Muscle of leg (tissue), 11 donors: ENCODE measurements around the gene CDK5RAP2. TPM values are rescaled to one million over a fixed set of nuclear protein-coding genes. Genes with fewer than 3 reads are reported as not detected.
"Not testable (repeated sequence)": the region's sequence is repeated elsewhere in the genome, so short reads cannot be mapped to it uniquely, and the experiment has no call there.

Experiments used
- DNase-seq: peaks from one replicate; pipeline ENCODE4 v3.0.0; 2013
- H3K27ac ChIP-seq: one replicate; pipeline ENCODE4 v1.5.1; 2013; ENCODE audit warnings: mild to moderate bottlenecking, low read length, control low read depth
- H3K27me3 ChIP-seq: one replicate; pipeline ENCODE4 v1.6.1; 2013; ENCODE audit warnings: low read length; ENCODE audit not compliant: control insufficient read depth, insufficient read depth
- H3K36me3 ChIP-seq: one replicate; pipeline ENCODE4 v1.6.1; 2013; ENCODE audit warnings: low read length; ENCODE audit not compliant: control insufficient read depth, insufficient read depth
- H3K4me1 ChIP-seq: one replicate; pipeline ENCODE4 v1.6.1; 2013; ENCODE audit warnings: low read length; ENCODE audit not compliant: control insufficient read depth, insufficient read depth
- H3K4me3 ChIP-seq: one replicate; pipeline ENCODE4 v1.5.1; 2013; ENCODE audit warnings: low read length, control low read depth
- H3K9me3 ChIP-seq: replicated peaks from 2 replicates; pipeline ENCODE4 v1.6.1; 2013; ENCODE audit warnings: low read depth, low read length; ENCODE audit not compliant: control insufficient read depth
- WGBS: methylation state at CpG from one replicate; pipeline ENCODE4 v1.1.5; 2013; ENCODE audit warnings: missing lambda C conversion rate; ENCODE audit not compliant: insufficient coverage; 5-methylcytosine and 5-hydroxymethylcytosine counted together
- polyA plus RNA-seq, 8 donors: library from polyadenylated mRNA; unstranded; fragments of 120-200 nt; gene quantifications; one replicate each; pipeline versions ENCODE4 v1.2.1 to v1.2.3, GENCODE V29; 2013; ENCODE audit warnings: inconsistent platforms in 1 of 8, low replicate concordance in 1 of 8; ENCODE audit not compliant: insufficient read length in 8 of 8, insufficient read depth in 1 of 8
- total RNA-seq: library from RNA; stranded (reverse); fragments of 120-200 nt; gene quantifications from one replicate; pipeline ENCODE4 v1.2.4, GENCODE V29; 2013

Gene CDK5RAP2
- total and polyA plus RNA-seq, 9 donors = 36.8 to 55.1 (median 44.5) TPM

GRCh38 chr9:120478208-120478607 is 101.8 kb downstream of the CDK5RAP2 start:
- WGBS = 91% methylated on average over 4 of the region's 6 CpGs
- Histone ChIP-seq H3K9me3 (no peaks in the 10 kb centered on the region), H3K4me3 (no peak overlapping the region), H3K27ac (no peak overlapping the region), H3K27me3 (no peaks in the 10 kb centered on the region), H3K36me3 (peaks cover 37% of the 10 kb centered on the region), H3K4me1 (no peaks in the 10 kb centered on the region)
- no peak for DNase-seq

GRCh38 chr9:120477534-120478001 is 102.4 kb downstream of the CDK5RAP2 start:
- H3K27me3 ChIP-seq = no peaks in the 10 kb centered on the region
- no peak overlapping the region for H3K27ac ChIP-seq
- DNase-seq = peak; percentile 77
- WGBS = no CpG with 5 or more reads among the region's 3 CpGs
- H3K9me3 ChIP-seq = no peaks in the 10 kb centered on the region
- no peaks in the 10 kb centered on the region for H3K4me1 ChIP-seq
- H3K4me3 ChIP-seq = no peak overlapping the region
- peaks cover 39% of the 10 kb centered on the region for H3K36me3 ChIP-seq

GRCh38 chr9:120475341-120475740 is 104.6 kb downstream of the CDK5RAP2 start:
- Histone ChIP-seq H3K27me3 (no peaks in the 10 kb centered on the region), H3K9me3 (no peaks in the 10 kb centered on the region), H3K36me3 (peaks cover 53% of the 10 kb centered on the region), H3K27ac (no peak overlapping the region), H3K4me3 (no peak overlapping the region), H3K4me1 (no peaks in the 10 kb centered on the region)
- peak; percentile 27 for DNase-seq
- WGBS = 59% methylated on average over 6 of the region's 7 CpGs

- peaks cover 57% of the 10 kb centered on the region for H3K36me3 ChIP-seq
- H3K27me3 ChIP-seq = no peaks in the 10 kb centered on the region
- no peak for DNase-seq
- H3K4me3 ChIP-seq = no peak overlapping the region
- H3K9me3 ChIP-seq = no peaks in the 10 kb centered on the region
- no peaks in the 10 kb centered on the region for H3K4me1 ChIP-seq
- no peak overlapping the region for H3K27ac ChIP-seq
- no CpG with 5 or more reads among the region's 3 CpGs for WGBS
These were observed 105.2 kb downstream of the CDK5RAP2 start for GRCh38 chr9:120474591-120475243.

- no peak for DNase-seq
- Histone ChIP-seq H3K4me3 (no peak overlapping the region), H3K4me1 (no peaks in the 10 kb centered on the region), H3K27me3 (no peaks in the 10 kb centered on the region), H3K36me3 (peaks cover 58% of the 10 kb centered on the region), H3K27ac (no peak overlapping the region), H3K9me3 (no peaks in the 10 kb centered on the region)
- WGBS = 80% methylated on average over 1 of the region's 3 CpGs
These were observed 106.4 kb downstream of the CDK5RAP2 start for GRCh38 chr9:120473608-120474007.

GRCh38 chr9:120465685-120466407 is 114.1 kb downstream of the CDK5RAP2 start:
- Histone ChIP-seq H3K9me3 (no peaks in the 10 kb centered on the region), H3K36me3 (peaks cover 30% of the 10 kb centered on the region), H3K4me3 (no peak overlapping the region), H3K27ac (no peak overlapping the region), H3K4me1 (no peaks in the 10 kb centered on the region), H3K27me3 (no peaks in the 10 kb centered on the region)
- no peak for DNase-seq
- WGBS = no CpG with 5 or more reads among the region's 3 CpGs

GRCh38 chr9:120464887-120465421 is 115.0 kb downstream of the CDK5RAP2 start:
- no peak overlapping the region for H3K4me3 ChIP-seq
- no CpG with 5 or more reads among the region's 4 CpGs for WGBS
- H3K27me3 ChIP-seq = no peaks in the 10 kb centered on the region
- no peaks in the 10 kb centered on the region for H3K4me1 ChIP-seq
- no peak for DNase-seq
- H3K27ac ChIP-seq = no peak overlapping the region
- peaks cover 28% of the 10 kb centered on the region for H3K36me3 ChIP-seq
- H3K9me3 ChIP-seq = no peaks in the 10 kb centered on the region

GRCh38 chr9:120464176-120464886 is 115.6 kb downstream of the CDK5RAP2 start:
- Histone ChIP-seq H3K27me3 (no peaks in the 10 kb centered on the region), H3K27ac (no peak overlapping the region), H3K4me3 (no peak overlapping the region), H3K4me1 (no peaks in the 10 kb centered on the region), H3K36me3 (peaks cover 28% of the 10 kb centered on the region), H3K9me3 (no peaks in the 10 kb centered on the region)
- 68% methylated on average over 4 of the region's 6 CpGs for WGBS
- no peak for DNase-seq

GRCh38 chr9:120463765-120464164 is 116.2 kb downstream of the CDK5RAP2 start:
- Histone ChIP-seq H3K4me3 (no peak overlapping the region), H3K27me3 (no peaks in the 10 kb centered on the region), H3K4me1 (no peaks in the 10 kb centered on the region), H3K36me3 (peaks cover 29% of the 10 kb centered on the region), H3K27ac (no peak overlapping the region), H3K9me3 (no peaks in the 10 kb centered on the region)
- DNase-seq = no peak
- WGBS = 86% methylated on average over 2 of the region's 4 CpGs

GRCh38 chr9:120461677-120462076 is 118.3 kb downstream of the CDK5RAP2 start:
- H3K4me3 ChIP-seq, H3K4me1 ChIP-seq, H3K9me3 ChIP-seq, DNase-seq, H3K27ac ChIP-seq, H3K27me3 ChIP-seq: not testable (repeated sequence)
- peaks cover 35% of the 10 kb centered on the region for H3K36me3 ChIP-seq
- WGBS = 95% methylated on average over 6 of the region's 9 CpGs
